GM23338 (cell line): ENCODE measurements around the gene PDE10A. TPM values are rescaled to one million over a fixed set of nuclear protein-coding genes. Genes with fewer than 3 reads are reported as not detected.
"Not testable (repeated sequence)": the region's sequence is repeated elsewhere in the genome, so short reads cannot be mapped to it uniquely, and the experiment has no call there.

Experiments
- ATAC-seq: fragments of 200-7000 bp; cut with Tn5 transposase; 3 replicates; pipeline ENCODE4 v1.9.1; 2020
- DNase-seq: peaks from one replicate; pipeline ENCODE4 v3.0.0-alpha.2; 2015; ENCODE audit warnings: low spot score
- H2AFZ ChIP-seq: fragments of 200-600 bp; sonication (generic); 2 replicates; pipeline ENCODE4 v1.8.0; 2016; ENCODE audit warnings: antibody characterized with exemption, mild to moderate bottlenecking, moderate library complexity
- H3F3A ChIP-seq: fragments of 200-600 bp; sonication (generic); replicated peaks from 2 replicates; pipeline ENCODE4 v1.8.0; 2017; ENCODE audit warnings: antibody characterized with exemption, mixed run types, low read depth
- H3K27ac ChIP-seq: fragments of 200-600 bp; sonication (generic); 2 replicates; pipeline ENCODE4 v1.6.1; 2016; ENCODE audit warnings: low read depth
- H3K27me3 ChIP-seq: fragments of 200-600 bp; sonication (generic); 2 replicates; pipeline ENCODE4 v1.8.0; 2016; ENCODE audit warnings: mild to moderate bottlenecking, mixed run types, moderate library complexity; ENCODE audit not compliant: insufficient read depth
- H3K36me3 ChIP-seq: fragments of 200-600 bp; sonication (generic); 2 replicates; pipeline ENCODE4 v1.8.0; 2016; ENCODE audit warnings: mild to moderate bottlenecking; ENCODE audit not compliant: insufficient read depth
- H3K4me1 ChIP-seq: fragments of 200-600 bp; sonication (generic); 2 replicates; pipeline ENCODE4 v1.8.0; 2016; ENCODE audit warnings: mild to moderate bottlenecking, moderate library complexity; ENCODE audit not compliant: insufficient read depth
- H3K4me2 ChIP-seq: fragments of 200-600 bp; sonication (generic); 2 replicates; pipeline ENCODE4 v1.7.1; 2017; ENCODE audit warnings: mixed run types
- H3K4me3 ChIP-seq: fragments of 200-600 bp; sonication (generic); 2 replicates; pipeline ENCODE4 v1.6.1; 2016; ENCODE audit warnings: mixed run types
- H3K79me2 ChIP-seq: fragments of 200-600 bp; sonication (generic); replicated peaks from 2 replicates; pipeline ENCODE4 v1.8.0; 2017; ENCODE audit warnings: mild to moderate bottlenecking; ENCODE audit not compliant: insufficient read depth
- H3K9me2 ChIP-seq: fragments of 200-600 bp; sonication (generic); 2 replicates; pipeline ENCODE4 v1.8.0; 2017; ENCODE audit not compliant: insufficient read depth
- H4K20me1 ChIP-seq: fragments of 200-600 bp; sonication (generic); replicated peaks from 2 replicates; pipeline ENCODE4 v1.8.0; 2017; ENCODE audit warnings: mild to moderate bottlenecking; ENCODE audit not compliant: insufficient read depth
- H3K27ac Mint-ChIP-seq: 2 replicates; pipeline ENCODE4 v1.8.0; 2020; ENCODE audit warnings: inconsistent platforms, mild to moderate bottlenecking, moderate library complexity, mixed read lengths
- H3K27me3 Mint-ChIP-seq: 3 replicates; pipeline ENCODE4 v1.8.0; 2022; ENCODE audit warnings: low read depth, mild to moderate bottlenecking, moderate library complexity, mixed read lengths, inconsistent platforms; ENCODE audit not compliant: insufficient read depth, poor library complexity
- H3K36me3 Mint-ChIP-seq: 3 replicates; pipeline ENCODE4 v1.8.0; 2021; ENCODE audit warnings: low read depth, mild to moderate bottlenecking, inconsistent platforms, moderate library complexity, mixed read lengths
- H3K4me1 Mint-ChIP-seq: 3 replicates; pipeline ENCODE4 v1.8.0; 2020; ENCODE audit warnings: mild to moderate bottlenecking, inconsistent platforms, mixed read lengths
- H3K4me3 Mint-ChIP-seq: 3 replicates; pipeline ENCODE4 v1.8.0; 2021; ENCODE audit warnings: moderate library complexity, mild to moderate bottlenecking, inconsistent platforms, mixed read lengths
- H3K9me3 Mint-ChIP-seq: 3 replicates; pipeline ENCODE4 v1.8.0; 2020; ENCODE audit warnings: moderate library complexity, mild to moderate bottlenecking, inconsistent platforms, mixed read lengths
- CREB1 ChIP-seq: fragments of 250-450 bp; sonication (Bioruptor Pico); IDR thresholded peaks from 2 replicates; pipeline ENCODE4 v1.5.0; 2020; ENCODE audit warnings: low read depth, mild to moderate bottlenecking, moderate library complexity
- CTCF ChIP-seq, 2 experiments: fragments of 200-600 bp in 1 of 2; sonication (generic) in 1 of 2; conservative IDR thresholded peaks; 2 replicates each; pipeline versions ENCODE4 v1.5.1 to v1.6.1; 2016 to 2017; ENCODE audit warnings: antibody characterized with exemption in 2 of 2, low read depth in 2 of 2, mild to moderate bottlenecking in 2 of 2, moderate library complexity in 1 of 2
- EZH2phosphoT487 ChIP-seq: fragments of 200-600 bp; sonication (generic); IDR thresholded peaks from one replicate; pipeline ENCODE4 v1.8.1; 2018; ENCODE audit warnings: antibody characterized with exemption; ENCODE audit not compliant: unreplicated experiment
- JUNB ChIP-seq: IDR thresholded peaks from one replicate; pipeline ENCODE4 v1.6.1; 2016; ENCODE audit warnings: antibody characterized with exemption; ENCODE audit not compliant: unreplicated experiment
- POLR2AphosphoS5 ChIP-seq: IDR thresholded peaks from 2 replicates; pipeline ENCODE4 v1.6.1; 2016; ENCODE audit warnings: antibody characterized with exemption, low read depth
- STAT1 ChIP-seq: IDR thresholded peaks from one replicate; pipeline ENCODE4 v1.6.1; 2016; ENCODE audit warnings: antibody characterized with exemption; ENCODE audit not compliant: unreplicated experiment
- ZNF114 ChIP-seq: fragments of 250-450 bp; sonication (Bioruptor Pico); IDR thresholded peaks from 2 replicates; pipeline ENCODE4 v1.5.0; 2020; ENCODE audit warnings: mild to moderate bottlenecking, moderate library complexity
- ZNF331 ChIP-seq: fragments of 250-450 bp; sonication (Bioruptor Pico); IDR thresholded peaks from 2 replicates; pipeline ENCODE4 v1.5.0; 2020; ENCODE audit warnings: low read depth, mild to moderate bottlenecking, moderate library complexity
- polyA plus RNA-seq: library from polyadenylated mRNA; unstranded; fragments of >200 nt; fragmentation: Nextera tagmentation; extraction: Ambion mirVana; gene quantifications from 2 replicates; pipeline ENCODE4 v1.2.1, GENCODE V29; 2016
- total RNA-seq: library from RNA; depleted of rRNA; stranded (reverse); fragments of >200 nt; shearing (Covaris generic); gene quantifications from 2 replicates; pipeline ENCODE4 v1.2.3, GENCODE V29; 2014
- TF ChIP-seq, protein P1 (sequence below): IDR thresholded peaks from one replicate; pipeline ENCODE4 v1.6.1; 2018; ENCODE audit warnings: antibody characterized with exemption; ENCODE audit not compliant: unreplicated experiment

PDE10A gene
- total and polyA plus RNA-seq, 2 experiments from 2014 or later, result 0.50 to 3.9 TPM

GRCh38 chr6:165611294-165611693, 51.7 kb downstream of the PDE10A start (continued):
- TF ChIP-seq CTCF (conservative IDR thresholded peaks at IDR 0.05; ENCODE audit: low read depth in 2 of 2), result no peak
- no peak for TF ChIP-seq EZH2phosphoT487
- TF ChIP-seq POLR2AphosphoS5, result no peak
- TF ChIP-seq CREB1 (CRISPR knock-in tag), result no peak
- TF ChIP-seq ZNF331 (CRISPR knock-in tag), result no peak
- TF ChIP-seq STAT1, result no peak
- no peak for TF ChIP-seq ZNF114 (CRISPR knock-in tag)
- TF ChIP-seq JUNB, result no peak

DNA sequence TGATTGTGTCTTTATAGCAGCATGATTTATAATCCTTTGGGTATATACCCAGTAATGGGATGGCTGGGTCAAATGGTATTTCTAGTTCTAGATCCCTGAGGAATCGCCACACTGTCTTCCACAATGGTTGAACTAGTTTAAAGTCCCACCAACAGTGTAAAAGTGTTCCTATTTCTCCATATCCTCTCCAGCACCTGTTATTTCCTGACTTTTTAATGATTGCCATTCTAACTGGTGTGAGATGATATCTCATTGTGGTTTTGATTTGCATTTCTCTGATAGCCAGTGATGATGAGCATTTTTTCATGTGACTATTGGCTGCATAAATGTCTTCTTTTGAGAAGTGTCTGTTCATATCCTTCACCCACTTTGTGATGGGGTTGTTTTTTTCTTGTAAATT, 54.5 kb downstream of the PDE10A start:
- H3K4me1 ChIP-seq, H3K36me3 ChIP-seq, H3K9me2 ChIP-seq, H3K36me3 Mint-ChIP-seq, DNase-seq, H2AFZ ChIP-seq, H3K27ac Mint-ChIP-seq, H3K4me1 Mint-ChIP-seq, H3K27me3 ChIP-seq, ATAC-seq, H3K27me3 Mint-ChIP-seq, H3K4me3 ChIP-seq, H3F3A ChIP-seq, H3K9me3 Mint-ChIP-seq, H4K20me1 ChIP-seq, H3K4me2 ChIP-seq, H3K27ac ChIP-seq, H3K4me3 Mint-ChIP-seq, H3K79me2 ChIP-seq: not testable (repeated sequence)

GRCh38 chr6:165606740-165607008, 56.4 kb downstream of the PDE10A start:
- no peak overlapping the region for H2AFZ ChIP-seq
- TF ChIP-seq JUNB (no peak), CREB1 (CRISPR knock-in tag) (no peak), POLR2AphosphoS5 (no peak), CTCF (conservative IDR thresholded peaks at IDR 0.05; ENCODE audit: low read depth in 2 of 2) (no peak), ZNF114 (CRISPR knock-in tag) (no peak)
- TF ChIP-seq, protein P1, sequence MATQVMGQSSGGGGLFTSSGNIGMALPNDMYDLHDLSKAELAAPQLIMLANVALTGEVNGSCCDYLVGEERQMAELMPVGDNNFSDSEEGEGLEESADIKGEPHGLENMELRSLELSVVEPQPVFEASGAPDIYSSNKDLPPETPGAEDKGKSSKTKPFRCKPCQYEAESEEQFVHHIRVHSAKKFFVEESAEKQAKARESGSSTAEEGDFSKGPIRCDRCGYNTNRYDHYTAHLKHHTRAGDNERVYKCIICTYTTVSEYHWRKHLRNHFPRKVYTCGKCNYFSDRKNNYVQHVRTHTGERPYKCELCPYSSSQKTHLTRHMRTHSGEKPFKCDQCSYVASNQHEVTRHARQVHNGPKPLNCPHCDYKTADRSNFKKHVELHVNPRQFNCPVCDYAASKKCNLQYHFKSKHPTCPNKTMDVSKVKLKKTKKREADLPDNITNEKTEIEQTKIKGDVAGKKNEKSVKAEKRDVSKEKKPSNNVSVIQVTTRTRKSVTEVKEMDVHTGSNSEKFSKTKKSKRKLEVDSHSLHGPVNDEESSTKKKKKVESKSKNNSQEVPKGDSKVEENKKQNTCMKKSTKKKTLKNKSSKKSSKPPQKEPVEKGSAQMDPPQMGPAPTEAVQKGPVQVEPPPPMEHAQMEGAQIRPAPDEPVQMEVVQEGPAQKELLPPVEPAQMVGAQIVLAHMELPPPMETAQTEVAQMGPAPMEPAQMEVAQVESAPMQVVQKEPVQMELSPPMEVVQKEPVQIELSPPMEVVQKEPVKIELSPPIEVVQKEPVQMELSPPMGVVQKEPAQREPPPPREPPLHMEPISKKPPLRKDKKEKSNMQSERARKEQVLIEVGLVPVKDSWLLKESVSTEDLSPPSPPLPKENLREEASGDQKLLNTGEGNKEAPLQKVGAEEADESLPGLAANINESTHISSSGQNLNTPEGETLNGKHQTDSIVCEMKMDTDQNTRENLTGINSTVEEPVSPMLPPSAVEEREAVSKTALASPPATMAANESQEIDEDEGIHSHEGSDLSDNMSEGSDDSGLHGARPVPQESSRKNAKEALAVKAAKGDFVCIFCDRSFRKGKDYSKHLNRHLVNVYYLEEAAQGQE, result no peak

More at GRCh38 chr6:165606740-165607008, 56.4 kb downstream of the PDE10A start:
- H3K4me3 ChIP-seq, result no peak overlapping the region
- H4K20me1 ChIP-seq, result no peaks in the 10 kb centered on the region
- no peaks in the 10 kb centered on the region; the same call in 2 of the 3 replicates for H3K4me1 Mint-ChIP-seq
- no peaks in the 10 kb centered on the region; the same call in 2 of the 3 replicates for H3K9me3 Mint-ChIP-seq
- DNase-seq, result no peak
- no peak overlapping the region for H3K27ac ChIP-seq
- no peak for ATAC-seq
- no peak overlapping the region for H3K27ac Mint-ChIP-seq
- no peaks in the 10 kb centered on the region for H3K79me2 ChIP-seq
- no peak overlapping the region for H3K4me2 ChIP-seq
- H3K9me2 ChIP-seq, result no peaks in the 10 kb centered on the region
- no peaks in the 10 kb centered on the region for H3F3A ChIP-seq
- H3K36me3 Mint-ChIP-seq, result no peaks in the 10 kb centered on the region
- no peaks in the 10 kb centered on the region; the same call in 1 of the 2 replicates for H3K4me1 ChIP-seq
- H3K36me3 ChIP-seq, result no peaks in the 10 kb centered on the region
- H3K27me3 ChIP-seq, result no peaks in the 10 kb centered on the region
- no peaks in the 10 kb centered on the region for H3K27me3 Mint-ChIP-seq
- H3K4me3 Mint-ChIP-seq, result no peak overlapping the region
